RWPE2 (cell line): ENCODE data around the gene CXCR5.

Source experiments
- ATAC-seq: fragments of 200-7000 bp; cut with Tn5 transposase; 3 replicates; pipeline ENCODE4 v1.9.1; 2021; ENCODE audit warnings: low read depth
- DNase-seq: peaks from one replicate; pipeline ENCODE4 v3.0.0-alpha.2; 2020; ENCODE audit warnings: low spot score
- H3K27ac ChIP-seq: fragments of 450-650 bp; 2 replicates; pipeline ENCODE4 v1.5.1; 2017; ENCODE audit warnings: mild to moderate bottlenecking; ENCODE audit not compliant: poor library complexity, severe bottlenecking
- H3K27me3 ChIP-seq: fragments of 250-450 bp; sonication (Bioruptor Pico); 2 replicates; pipeline ENCODE4 v1.5.1; 2021; ENCODE audit warnings: mild to moderate bottlenecking, moderate library complexity; ENCODE audit not compliant: insufficient read depth, poor library complexity, severe bottlenecking
- H3K36me3 ChIP-seq: fragments of 250-450 bp; sonication (Bioruptor Pico); 2 replicates; pipeline ENCODE4 v1.5.1; 2020; ENCODE audit warnings: low read depth, mild to moderate bottlenecking, moderate library complexity
- H3K4me1 ChIP-seq: fragments of 250-450 bp; sonication (Bioruptor Pico); 2 replicates; pipeline ENCODE4 v1.5.1; 2021; ENCODE audit warnings: mild to moderate bottlenecking, moderate library complexity; ENCODE audit not compliant: insufficient read depth, poor library complexity, severe bottlenecking
- H3K4me3 ChIP-seq: fragments of 250-450 bp; sonication (Bioruptor Pico); 2 replicates; pipeline ENCODE4 v1.5.1; 2021; ENCODE audit warnings: mild to moderate bottlenecking, moderate library complexity; ENCODE audit not compliant: severe bottlenecking
- H3K9me3 ChIP-seq: fragments of 250-450 bp; sonication (Bioruptor Pico); 2 replicates; pipeline ENCODE4 v1.5.1; 2021; ENCODE audit warnings: mild to moderate bottlenecking, moderate library complexity; ENCODE audit not compliant: severe bottlenecking
- CTCF ChIP-seq: fragments of 450-650 bp; IDR thresholded peaks from one replicate; pipeline ENCODE4 v1.5.1; 2017; ENCODE audit warnings: mild to moderate bottlenecking, moderate library complexity; ENCODE audit not compliant: poor library complexity, severe bottlenecking

Gene CXCR5

DNA sequence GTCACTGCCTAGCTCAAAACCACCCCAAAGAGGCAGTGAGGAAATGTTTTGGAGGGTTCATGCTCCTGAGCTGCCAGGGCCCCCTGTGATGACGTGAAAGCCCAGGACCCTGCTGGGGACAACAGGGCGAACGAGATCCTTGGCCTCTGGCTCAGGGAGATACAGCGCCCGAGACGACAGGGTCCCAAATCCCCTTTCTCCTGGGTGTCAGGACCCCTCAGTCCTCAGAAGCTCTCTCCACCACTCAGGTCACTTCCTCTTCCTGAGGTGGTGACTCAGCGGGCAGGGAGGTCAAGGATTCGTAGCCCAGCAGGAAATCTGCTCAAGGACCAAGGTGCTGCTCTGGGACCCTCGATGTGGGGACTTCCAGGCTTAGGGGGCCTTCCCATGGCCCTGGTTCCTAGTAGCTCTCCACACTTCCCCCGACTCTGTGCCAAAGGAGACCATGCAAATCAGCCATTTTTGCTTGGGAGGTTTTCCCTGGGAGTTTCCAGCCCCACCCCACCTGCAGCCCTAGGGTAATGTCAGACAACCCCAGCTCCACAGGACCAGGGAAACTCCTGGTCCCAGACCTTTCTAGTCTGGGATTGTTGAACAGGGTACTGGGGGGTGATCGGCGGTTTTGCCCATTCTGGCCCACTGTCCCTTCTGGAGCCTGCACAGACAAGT, 29.2 kb downstream of the CXCR5 start:
- peak; percentile 63 for DNase-seq
- no peaks in the 10 kb centered on the region for H3K9me3 ChIP-seq

GRCh38 chr11:118913411-118914125, 29.9 kb downstream of the CXCR5 start:
- Histone ChIP-seq H3K9me3 (no peaks in the 10 kb centered on the region), H3K4me3 (no peak overlapping the region), H3K4me1 (peaks cover 80% of the 10 kb centered on the region), H3K27ac (peak overlapping the region; percentile 100), H3K36me3 (peaks cover 29% of the 10 kb centered on the region), H3K27me3 (no peaks in the 10 kb centered on the region)
- TF ChIP-seq CTCF, result no peak
- ATAC-seq, result no peak
- no peak for DNase-seq

More for the DNA sequence above, 29.2 kb downstream of the CXCR5 start:
- TF ChIP-seq CTCF, result no peak
- H3K4me1 ChIP-seq, result peaks cover 73% of the 10 kb centered on the region
- peak overlapping the region; percentile 100 for H3K27ac ChIP-seq
- no peak overlapping the region for H3K4me3 ChIP-seq
- peaks cover 33% of the 10 kb centered on the region for H3K36me3 ChIP-seq
- H3K27me3 ChIP-seq, result no peaks in the 10 kb centered on the region
- no peak for ATAC-seq

GRCh38 chr11:118914178-118914918, 30.7 kb downstream of the CXCR5 start:
- Histone ChIP-seq H3K4me1 (peaks cover 81% of the 10 kb centered on the region), H3K27me3 (no peaks in the 10 kb centered on the region), H3K27ac (peak overlapping the region; percentile 100), H3K36me3 (peaks cover 28% of the 10 kb centered on the region), H3K4me3 (no peak overlapping the region), H3K9me3 (no peaks in the 10 kb centered on the region)
- peak; percentile 79 for DNase-seq
- peak; percentile 1; the same call in 1 of the 3 replicates for ATAC-seq
- TF ChIP-seq CTCF, result no peak

DNA sequence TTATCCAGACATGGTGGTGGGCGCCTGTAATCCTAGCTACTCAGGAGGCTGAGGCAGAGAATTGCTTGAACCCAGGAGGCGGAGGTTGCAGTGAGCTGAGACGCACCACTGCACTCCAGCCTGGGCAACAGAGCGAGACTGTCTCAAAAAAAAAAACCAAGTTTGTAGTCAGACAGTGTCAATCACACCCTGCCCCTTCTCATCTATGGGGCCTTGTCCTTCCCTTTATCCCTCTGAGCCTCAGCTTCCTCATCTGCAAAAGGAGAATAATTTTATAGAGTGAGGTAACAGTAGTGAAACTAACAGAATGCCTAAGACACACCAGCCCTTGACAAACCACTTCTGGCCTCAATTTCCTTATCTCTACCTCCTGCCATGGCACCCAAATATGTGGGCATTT, 31.3 kb downstream of the CXCR5 start:
- Histone ChIP-seq H3K9me3 (no peaks in the 10 kb centered on the region), H3K4me1 (peaks cover 80% of the 10 kb centered on the region), H3K36me3 (peaks cover 22% of the 10 kb centered on the region), H3K4me3 (no peak overlapping the region), H3K27me3 (no peaks in the 10 kb centered on the region), H3K27ac (peak overlapping the region; percentile 100)
- DNase-seq (no peak), ATAC-seq (no peak)
- TF ChIP-seq CTCF, result no peak
